Globus pallidus (tissue), 1 donor: ENCODE measurements around the gene TP63.

ENCODE experiments used
- DNase-seq: peaks from one replicate; pipeline ENCODE4 v3.0.0-alpha.2; 2015; ENCODE audit warnings: low spot score

Gene TP63

GRCh38 chr3:189776149-189776824, 145.1 kb downstream of the TP63 start:
- DNase-seq: no peak

- no peak for DNase-seq
These were observed 147.3 kb downstream of the TP63 start for GRCh38 chr3:189778340-189778950.

GRCh38 chr3:189779166-189779565, 148.0 kb downstream of the TP63 start:
- no peak for DNase-seq

GRCh38 chr3:189780546-189781270, 149.5 kb downstream of the TP63 start:
- no peak for DNase-seq

- DNase-seq: no peak
These were observed 150.2 kb downstream of the TP63 start for GRCh38 chr3:189781415-189781814.

GRCh38 chr3:189786479-189787064, 155.4 kb downstream of the TP63 start:
- no peak for DNase-seq

- no peak for DNase-seq
These were observed 156.0 kb downstream of the TP63 start for GRCh38 chr3:189787191-189787590.

GRCh38 chr3:189787632-189788031, 156.4 kb downstream of the TP63 start:
- no peak for DNase-seq

- no peak for DNase-seq
These were observed 158.2 kb downstream of the TP63 start for GRCh38 chr3:189789432-189789831.

- no peak for DNase-seq
These were observed 159.5 kb downstream of the TP63 start for GRCh38 chr3:189790658-189791057.

- no peak for DNase-seq
These were observed 161.1 kb downstream of the TP63 start for GRCh38 chr3:189792046-189792929.

- no peak for DNase-seq
These were observed 163.3 kb downstream of the TP63 start for GRCh38 chr3:189794518-189794917.

GRCh38 chr3:189797103-189797750, 166.0 kb downstream of the TP63 start:
- DNase-seq: no peak

GRCh38 chr3:189799366-189799765, 168.2 kb downstream of the TP63 start:
- DNase-seq: no peak

GRCh38 chr3:189800436-189800835, 169.2 kb downstream of the TP63 start:
- no peak for DNase-seq

- DNase-seq: no peak
These were observed 172.1 kb downstream of the TP63 start for GRCh38 chr3:189803254-189803653.

- DNase-seq: no peak
These were observed 174.3 kb downstream of the TP63 start for GRCh38 chr3:189805375-189806067.

GRCh38 chr3:189806171-189806951, 175.2 kb downstream of the TP63 start:
- DNase-seq: no peak

GRCh38 chr3:189808246-189809007, 177.2 kb downstream of the TP63 start:
- DNase-seq: no peak
